ENCODE measurements around the gene USP25.

DNA sequence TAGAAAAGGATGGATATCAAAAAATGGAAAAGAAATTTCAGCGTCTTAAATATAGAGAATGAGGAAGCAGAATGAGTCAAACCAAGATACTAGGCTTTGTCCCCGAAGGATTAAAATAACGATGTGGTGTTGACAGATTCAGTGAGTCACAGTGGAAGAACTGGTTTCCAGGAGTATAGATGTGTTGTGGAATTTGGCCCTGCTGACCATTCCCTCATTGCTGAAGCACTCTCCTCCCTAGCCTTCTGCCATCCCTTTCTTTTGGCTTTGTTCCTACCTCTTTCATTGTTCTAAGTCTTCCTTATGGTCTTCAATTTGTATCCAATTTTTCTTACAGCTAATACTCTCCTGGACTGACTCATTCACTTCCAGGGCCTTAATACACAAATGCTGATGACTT lies 23.1 kb upstream of the USP25 start:
- TF ChIP-seq, protein P1, sequence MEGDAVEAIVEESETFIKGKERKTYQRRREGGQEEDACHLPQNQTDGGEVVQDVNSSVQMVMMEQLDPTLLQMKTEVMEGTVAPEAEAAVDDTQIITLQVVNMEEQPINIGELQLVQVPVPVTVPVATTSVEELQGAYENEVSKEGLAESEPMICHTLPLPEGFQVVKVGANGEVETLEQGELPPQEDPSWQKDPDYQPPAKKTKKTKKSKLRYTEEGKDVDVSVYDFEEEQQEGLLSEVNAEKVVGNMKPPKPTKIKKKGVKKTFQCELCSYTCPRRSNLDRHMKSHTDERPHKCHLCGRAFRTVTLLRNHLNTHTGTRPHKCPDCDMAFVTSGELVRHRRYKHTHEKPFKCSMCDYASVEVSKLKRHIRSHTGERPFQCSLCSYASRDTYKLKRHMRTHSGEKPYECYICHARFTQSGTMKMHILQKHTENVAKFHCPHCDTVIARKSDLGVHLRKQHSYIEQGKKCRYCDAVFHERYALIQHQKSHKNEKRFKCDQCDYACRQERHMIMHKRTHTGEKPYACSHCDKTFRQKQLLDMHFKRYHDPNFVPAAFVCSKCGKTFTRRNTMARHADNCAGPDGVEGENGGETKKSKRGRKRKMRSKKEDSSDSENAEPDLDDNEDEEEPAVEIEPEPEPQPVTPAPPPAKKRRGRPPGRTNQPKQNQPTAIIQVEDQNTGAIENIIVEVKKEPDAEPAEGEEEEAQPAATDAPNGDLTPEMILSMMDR (IDR thresholded peaks at IDR 0.05; ENCODE audit: poor library complexity): no peak
- no peak for TF ChIP-seq EZH2 (IDR thresholded peaks at IDR 0.05; ENCODE audit: borderline replicate concordance)

Measured in hepatocyte (in vitro differentiated cells).